Liver (tissue), 3 donors: ENCODE measurements around the gene HNMT.
A peak's percentile ranks its signal among the peaks of the same experiment; 100 is the strongest.

ENCODE experiments used
- JUND ChIP-seq, 2 donors: IDR thresholded peaks; 2 replicates each; pipeline ENCODE4 v1.6.1; 2016; ENCODE audit warnings: antibody characterized with exemption in 2 of 2
- RAD21 ChIP-seq, 2 donors: IDR thresholded peaks; 2 replicates each; pipeline ENCODE4 v1.6.1; 2016; ENCODE audit warnings: antibody characterized with exemption in 2 of 2, mild to moderate bottlenecking in 2 of 2
- ZBTB33 ChIP-seq: IDR thresholded peaks from 2 replicates; pipeline ENCODE4 v1.6.1; 2016; ENCODE audit warnings: antibody characterized with exemption
- TF ChIP-seq, protein P1 (sequence below): fragments of 150-350 bp; IDR thresholded peaks from 2 replicates; pipeline ENCODE4 v1.5.1; 2017; ENCODE audit warnings: improper control_type of control experiment, low read depth, low read length; ENCODE audit not compliant: missing input control
- TF ChIP-seq, protein P2 (sequence below): IDR thresholded peaks from 2 replicates; pipeline ENCODE4 v1.6.1; 2016; ENCODE audit warnings: antibody characterized with exemption, mild to moderate bottlenecking
- donor health status: healthy.
- donor health status: healthy.

DNA sequence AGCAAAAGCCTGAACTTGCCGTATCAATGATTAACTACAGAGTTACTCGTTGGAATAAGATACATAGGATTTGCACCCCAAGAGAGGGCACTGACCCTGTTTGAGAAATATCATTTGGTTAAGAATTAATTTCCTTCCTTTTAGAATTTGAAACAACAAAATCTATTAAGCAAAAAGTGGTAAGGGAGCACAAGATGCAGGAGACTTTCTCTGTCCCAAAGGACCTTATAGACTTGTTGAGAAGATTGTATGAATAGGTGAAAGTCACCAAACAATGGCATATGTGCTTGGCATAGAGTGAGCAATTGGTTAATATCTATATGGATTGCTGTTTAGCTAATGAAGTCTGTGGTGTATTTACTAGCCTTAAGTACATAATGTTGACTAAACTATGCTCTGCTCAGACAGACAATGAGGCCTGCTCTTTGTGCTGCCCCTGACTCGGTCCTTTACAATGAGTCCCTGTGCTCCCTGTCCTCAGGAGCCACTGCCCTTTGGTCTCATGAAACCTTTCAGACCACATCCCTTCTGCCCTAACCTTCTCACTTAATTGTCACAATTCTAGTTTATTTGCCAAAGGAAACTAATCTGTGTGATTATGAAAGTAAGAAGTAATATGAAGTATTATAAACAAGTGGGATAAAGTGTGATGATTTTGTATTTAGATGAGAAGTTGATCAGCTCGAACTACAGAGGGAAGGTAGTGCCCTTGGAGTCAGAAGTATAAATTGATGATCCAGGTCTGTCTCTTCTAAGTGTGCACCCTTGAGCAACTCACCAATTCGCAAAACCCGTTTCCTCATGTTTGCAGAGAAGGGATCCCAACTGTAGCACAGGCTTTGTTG lies 21.2 kb upstream of the HNMT start:
- TF ChIP-seq, protein P1, sequence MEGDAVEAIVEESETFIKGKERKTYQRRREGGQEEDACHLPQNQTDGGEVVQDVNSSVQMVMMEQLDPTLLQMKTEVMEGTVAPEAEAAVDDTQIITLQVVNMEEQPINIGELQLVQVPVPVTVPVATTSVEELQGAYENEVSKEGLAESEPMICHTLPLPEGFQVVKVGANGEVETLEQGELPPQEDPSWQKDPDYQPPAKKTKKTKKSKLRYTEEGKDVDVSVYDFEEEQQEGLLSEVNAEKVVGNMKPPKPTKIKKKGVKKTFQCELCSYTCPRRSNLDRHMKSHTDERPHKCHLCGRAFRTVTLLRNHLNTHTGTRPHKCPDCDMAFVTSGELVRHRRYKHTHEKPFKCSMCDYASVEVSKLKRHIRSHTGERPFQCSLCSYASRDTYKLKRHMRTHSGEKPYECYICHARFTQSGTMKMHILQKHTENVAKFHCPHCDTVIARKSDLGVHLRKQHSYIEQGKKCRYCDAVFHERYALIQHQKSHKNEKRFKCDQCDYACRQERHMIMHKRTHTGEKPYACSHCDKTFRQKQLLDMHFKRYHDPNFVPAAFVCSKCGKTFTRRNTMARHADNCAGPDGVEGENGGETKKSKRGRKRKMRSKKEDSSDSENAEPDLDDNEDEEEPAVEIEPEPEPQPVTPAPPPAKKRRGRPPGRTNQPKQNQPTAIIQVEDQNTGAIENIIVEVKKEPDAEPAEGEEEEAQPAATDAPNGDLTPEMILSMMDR, result no peak
- TF ChIP-seq, protein P2, sequence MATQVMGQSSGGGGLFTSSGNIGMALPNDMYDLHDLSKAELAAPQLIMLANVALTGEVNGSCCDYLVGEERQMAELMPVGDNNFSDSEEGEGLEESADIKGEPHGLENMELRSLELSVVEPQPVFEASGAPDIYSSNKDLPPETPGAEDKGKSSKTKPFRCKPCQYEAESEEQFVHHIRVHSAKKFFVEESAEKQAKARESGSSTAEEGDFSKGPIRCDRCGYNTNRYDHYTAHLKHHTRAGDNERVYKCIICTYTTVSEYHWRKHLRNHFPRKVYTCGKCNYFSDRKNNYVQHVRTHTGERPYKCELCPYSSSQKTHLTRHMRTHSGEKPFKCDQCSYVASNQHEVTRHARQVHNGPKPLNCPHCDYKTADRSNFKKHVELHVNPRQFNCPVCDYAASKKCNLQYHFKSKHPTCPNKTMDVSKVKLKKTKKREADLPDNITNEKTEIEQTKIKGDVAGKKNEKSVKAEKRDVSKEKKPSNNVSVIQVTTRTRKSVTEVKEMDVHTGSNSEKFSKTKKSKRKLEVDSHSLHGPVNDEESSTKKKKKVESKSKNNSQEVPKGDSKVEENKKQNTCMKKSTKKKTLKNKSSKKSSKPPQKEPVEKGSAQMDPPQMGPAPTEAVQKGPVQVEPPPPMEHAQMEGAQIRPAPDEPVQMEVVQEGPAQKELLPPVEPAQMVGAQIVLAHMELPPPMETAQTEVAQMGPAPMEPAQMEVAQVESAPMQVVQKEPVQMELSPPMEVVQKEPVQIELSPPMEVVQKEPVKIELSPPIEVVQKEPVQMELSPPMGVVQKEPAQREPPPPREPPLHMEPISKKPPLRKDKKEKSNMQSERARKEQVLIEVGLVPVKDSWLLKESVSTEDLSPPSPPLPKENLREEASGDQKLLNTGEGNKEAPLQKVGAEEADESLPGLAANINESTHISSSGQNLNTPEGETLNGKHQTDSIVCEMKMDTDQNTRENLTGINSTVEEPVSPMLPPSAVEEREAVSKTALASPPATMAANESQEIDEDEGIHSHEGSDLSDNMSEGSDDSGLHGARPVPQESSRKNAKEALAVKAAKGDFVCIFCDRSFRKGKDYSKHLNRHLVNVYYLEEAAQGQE, result peak; percentile 40
- TF ChIP-seq ZBTB33 (no peak), RAD21 (IDR thresholded peaks at IDR 0.05) (no peak), JUND (IDR thresholded peaks at IDR 0.05) (no peak)
